Measurements from ENCODE around the gene SP110.
"Not testable (repeated sequence)": the region's sequence is repeated elsewhere in the genome, so short reads cannot be mapped to it uniquely, and the experiment has no call there.

Gene SP110

DNA sequence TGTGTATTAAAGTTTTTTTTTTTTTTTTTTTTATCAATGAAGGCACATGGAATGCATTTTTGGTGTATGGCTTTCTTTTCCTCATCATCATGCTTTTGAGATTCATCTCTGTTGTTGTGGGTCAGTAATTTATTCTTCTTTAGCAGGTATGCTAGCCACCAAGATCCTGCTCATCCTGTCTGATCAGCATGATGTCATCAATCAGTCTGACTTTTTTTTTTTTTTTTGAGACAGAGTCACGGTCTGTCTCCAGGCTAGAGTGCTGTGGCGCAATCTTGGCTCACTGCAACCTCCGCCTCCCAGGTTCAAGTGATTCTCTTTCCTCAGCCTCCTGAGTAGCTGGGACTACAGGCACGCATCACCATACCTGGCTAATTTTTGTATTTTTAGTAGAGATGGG, 3.0 kb upstream of the SP110 start:
- FAIRE-seq = not testable (repeated sequence)

DNA sequence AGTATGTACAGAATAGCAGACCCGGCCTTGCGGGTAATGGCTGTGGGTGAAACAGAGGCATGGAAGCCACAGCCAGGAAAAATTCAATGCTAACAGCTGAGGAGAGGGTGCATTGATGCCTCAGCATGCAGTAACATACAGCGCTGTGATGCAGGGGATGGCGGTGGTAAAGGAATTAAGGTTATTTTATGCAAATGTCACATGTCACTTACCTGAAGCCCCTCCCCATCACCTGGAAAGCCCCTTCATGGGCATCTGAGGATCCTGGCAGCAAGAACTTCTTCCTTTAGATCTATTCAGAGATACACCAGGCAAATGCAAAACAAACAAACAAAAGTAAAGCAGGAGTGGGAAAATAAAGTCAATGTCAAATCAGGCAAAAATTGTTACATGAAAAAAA, 1.7 kb upstream of the SP110 start:
- FAIRE-seq = no peak

DNA sequence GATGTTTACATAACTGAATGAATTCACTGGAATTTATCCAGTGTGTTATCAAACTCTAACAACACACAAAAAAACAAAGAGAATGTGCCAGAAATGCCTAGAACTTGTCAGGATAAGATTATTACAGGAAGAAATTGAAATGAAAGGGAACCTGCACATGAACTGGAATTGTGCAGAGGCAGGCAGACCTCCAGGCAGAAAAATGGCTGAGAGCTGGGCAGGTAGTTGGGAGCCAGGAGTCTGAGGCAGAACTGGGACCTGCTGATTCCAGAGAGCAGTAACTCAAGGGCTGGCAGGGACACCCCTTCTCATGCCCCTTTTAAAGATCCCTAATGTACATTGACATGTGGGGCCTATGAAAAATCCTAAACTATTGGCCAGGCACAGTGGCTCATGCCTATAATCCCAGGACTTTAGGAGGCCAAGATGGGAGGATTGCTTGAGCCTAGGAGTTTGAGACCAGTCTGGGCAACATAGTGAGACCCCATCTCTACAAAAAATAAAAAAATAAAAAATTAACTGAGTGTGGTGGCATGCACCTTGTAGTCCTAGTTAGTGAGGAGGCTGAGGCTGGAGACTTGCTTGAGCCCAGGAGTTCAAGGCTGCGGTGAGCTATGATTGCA, 674 bp upstream of the SP110 start:
- FAIRE-seq = no peak

DNA sequence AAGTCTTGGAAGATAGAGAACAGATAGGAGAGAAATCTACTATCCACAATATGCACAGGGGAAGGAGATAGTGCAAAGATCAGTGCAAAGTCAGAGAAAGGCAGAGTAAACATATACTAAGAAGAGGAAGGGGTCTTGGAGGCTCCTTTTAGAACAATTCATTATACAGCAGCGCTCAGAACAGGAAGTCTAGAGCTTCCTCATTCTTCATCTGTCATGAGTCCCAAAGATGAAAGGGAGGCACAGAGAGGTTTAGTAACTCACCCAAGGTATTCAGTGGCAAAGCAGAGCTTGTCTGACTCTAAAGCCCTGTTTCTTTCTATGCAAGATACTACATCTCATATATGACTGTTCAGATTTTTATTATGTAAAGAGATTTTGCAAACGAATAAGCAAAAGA, 1.4 kb downstream of the SP110 start:
- no peak for FAIRE-seq

DNA sequence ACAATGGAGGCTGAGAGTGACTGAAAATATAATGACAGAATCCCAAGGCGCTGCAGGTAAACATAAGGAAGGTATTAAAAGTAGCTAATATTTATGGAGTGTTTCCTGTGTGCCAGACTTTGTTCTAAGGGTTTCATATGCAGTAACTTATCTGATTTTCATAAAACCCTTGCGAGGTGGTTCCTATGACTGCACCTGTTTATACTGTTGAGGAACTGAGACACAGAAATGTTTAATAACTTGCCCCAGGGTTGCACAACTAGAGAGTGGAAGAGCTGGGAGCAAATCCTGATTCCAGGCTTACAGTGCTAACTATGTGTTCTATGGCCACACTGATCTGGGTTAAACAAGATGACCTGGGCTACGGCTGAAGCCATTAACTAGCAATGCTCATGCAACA, 2.4 kb downstream of the SP110 start:
- FAIRE-seq = no peak

DNA sequence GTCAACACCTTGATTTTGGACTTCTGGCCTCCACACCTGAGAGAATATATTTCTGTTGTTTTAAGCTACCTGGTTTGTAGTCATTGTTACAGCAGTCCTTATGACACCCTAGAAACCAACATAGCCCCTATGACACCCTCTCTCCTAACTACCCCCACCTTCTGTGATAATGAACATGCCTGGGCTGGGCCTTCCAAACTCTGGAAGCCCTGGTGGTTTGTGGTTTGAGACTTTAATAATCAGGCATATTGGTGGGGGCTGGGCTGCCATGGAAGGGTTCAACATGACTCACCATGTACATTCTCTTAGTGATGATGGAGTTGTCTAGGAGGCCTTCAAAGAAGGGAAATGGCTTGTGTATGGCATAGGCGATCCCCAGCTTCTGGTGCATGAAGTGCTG, 3.3 kb downstream of the SP110 start:
- FAIRE-seq = no peak

DNA sequence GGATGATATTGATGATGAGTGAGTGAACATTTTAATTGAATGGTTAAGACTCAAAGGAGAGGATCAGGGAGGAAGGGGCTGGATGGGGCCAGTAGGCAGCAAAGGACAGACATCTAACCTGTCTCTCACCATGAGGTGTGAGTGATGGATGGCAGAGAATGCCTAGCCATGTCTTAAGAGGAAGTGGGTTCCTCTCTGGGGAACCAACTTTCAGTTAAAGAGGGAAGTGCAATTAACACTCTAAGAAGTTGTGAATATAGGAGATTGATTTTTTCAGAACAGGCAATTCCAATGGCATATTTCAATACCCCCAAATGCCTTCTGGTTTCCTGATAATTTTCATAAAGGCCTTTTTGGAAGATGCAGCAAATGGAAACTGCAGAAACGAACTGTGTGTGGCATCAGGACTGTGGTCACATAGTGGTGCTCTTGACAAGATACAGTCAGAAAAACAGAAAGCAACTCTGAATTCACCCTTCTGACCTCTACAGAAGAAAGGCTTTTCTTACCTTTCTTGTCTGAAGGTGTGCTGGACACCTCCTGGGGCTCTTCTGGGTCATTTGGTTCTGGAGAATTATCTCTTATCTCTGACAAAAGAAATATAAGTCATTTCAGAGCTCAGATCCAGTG, 10.2 kb downstream of the SP110 start:
- FAIRE-seq = no peak

DNA sequence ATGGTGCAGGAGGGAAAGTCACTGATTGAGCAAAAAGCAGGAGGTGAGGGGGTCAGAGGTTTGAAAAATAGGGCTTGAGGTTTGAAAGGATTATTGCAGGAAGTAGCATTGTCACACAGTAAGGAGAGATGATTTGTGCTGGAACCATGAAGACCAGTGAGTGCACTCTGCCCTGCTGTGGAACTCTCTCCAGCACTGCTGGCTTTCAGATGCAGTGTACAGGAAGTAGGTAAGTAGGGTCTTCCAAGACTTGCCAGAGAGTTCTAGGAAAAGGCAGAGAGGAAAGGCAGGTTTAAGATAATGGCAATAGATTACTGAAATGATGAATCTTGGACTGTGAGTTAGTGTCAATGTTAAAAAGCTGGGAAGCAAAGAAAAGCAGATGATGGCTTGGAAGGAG, 11.2 kb downstream of the SP110 start:
- FAIRE-seq = no peak

DNA sequence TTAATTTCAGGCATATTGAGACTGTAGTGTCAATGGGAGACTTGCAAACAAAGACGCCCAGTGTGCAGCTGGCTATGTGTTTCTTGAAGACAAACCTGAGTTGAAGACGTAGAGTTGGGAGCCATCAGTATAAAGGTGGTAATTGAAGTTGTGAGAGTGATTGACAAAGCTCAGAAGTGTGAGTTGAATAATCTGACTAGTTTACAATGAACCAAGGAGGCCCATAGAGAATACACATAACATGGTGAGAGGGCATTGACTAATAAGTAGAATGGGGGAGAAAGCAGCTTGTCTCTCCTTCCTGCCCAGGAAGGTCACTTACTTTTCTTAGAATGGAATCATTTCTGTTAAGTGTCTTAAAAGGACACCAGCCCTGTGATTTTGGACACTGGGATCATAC, 14.1 kb downstream of the SP110 start:
- FAIRE-seq = no peak

DNA sequence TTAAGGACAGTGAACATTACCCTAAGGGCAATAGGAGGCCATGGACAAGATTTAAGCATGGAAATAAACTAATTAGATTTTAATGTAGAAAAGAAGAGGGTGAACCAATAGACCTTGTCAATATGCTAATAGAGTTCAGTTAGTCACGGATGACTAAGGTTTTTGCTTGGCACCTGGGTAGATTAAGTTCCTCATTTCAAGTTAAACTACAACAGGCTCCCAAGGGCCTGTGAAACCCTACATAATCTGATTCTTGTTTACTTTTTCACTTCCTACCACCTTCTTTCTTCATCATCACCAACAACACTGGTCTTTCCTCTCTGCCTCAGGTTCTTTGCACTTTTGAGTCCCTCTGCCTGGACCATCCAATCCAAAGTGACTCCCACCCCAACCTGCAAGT, 14.8 kb downstream of the SP110 start:
- no peak for FAIRE-seq

DNA sequence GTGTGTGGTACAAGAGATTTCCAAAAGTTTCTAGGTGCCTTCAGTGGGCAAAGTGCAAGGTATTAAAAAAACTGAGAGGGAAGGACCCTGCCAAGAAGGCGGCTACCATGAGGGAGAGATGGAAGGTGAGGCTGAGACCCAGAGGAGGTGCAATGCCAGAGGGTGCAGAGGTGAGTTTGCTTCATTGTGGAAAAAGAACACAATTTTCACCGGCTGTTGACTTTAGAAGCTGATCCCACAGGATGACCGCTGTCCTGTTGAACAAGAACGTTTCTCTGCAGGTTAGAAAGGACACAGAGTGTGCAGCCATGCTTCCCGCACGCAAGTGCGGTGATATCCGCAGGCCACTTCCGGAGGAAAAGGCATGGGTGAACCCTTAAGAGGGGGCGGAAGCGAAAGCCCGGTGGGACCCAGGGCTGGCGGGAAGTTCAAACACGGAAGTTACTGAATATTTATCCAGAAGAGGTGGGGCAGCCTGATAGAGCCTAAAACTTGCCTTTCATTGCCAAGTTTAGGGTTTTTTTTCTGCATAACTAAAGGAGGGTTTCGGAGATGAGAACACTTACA, 16.6 kb downstream of the SP110 start:
- FAIRE-seq = no peak

DNA sequence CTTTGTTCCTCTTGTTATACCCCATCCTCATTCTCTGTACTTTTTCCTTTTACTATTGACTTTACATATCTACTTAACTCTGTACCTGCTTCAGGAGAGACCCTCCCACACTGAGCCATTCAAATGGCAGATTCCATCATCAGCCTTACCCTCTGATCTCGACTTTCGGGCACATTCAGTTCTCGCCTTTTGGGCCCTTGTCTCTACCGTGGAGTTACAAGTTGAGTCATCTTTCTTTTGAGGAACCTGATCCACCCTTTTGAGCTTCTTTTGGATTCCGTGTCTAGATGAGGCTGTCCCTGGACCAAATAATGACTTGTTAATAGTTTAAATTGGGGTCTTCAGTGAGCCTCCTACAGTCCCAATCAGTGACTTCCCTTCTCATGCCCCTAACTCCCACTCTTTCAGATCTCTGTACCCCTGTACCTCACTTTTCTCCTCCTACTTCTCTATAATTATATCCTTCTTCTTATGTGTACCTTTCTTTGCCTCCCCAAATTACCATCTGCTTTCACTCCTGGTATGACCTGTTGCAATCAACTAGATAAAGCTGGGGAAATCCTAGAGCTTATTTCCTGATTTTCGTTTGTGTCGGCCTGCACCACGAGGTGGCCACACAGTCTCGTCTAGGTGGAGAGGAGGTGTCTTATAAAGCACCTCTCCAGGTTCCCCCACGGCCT, 17.2 kb downstream of the SP110 start:
- no peak for FAIRE-seq

DNA sequence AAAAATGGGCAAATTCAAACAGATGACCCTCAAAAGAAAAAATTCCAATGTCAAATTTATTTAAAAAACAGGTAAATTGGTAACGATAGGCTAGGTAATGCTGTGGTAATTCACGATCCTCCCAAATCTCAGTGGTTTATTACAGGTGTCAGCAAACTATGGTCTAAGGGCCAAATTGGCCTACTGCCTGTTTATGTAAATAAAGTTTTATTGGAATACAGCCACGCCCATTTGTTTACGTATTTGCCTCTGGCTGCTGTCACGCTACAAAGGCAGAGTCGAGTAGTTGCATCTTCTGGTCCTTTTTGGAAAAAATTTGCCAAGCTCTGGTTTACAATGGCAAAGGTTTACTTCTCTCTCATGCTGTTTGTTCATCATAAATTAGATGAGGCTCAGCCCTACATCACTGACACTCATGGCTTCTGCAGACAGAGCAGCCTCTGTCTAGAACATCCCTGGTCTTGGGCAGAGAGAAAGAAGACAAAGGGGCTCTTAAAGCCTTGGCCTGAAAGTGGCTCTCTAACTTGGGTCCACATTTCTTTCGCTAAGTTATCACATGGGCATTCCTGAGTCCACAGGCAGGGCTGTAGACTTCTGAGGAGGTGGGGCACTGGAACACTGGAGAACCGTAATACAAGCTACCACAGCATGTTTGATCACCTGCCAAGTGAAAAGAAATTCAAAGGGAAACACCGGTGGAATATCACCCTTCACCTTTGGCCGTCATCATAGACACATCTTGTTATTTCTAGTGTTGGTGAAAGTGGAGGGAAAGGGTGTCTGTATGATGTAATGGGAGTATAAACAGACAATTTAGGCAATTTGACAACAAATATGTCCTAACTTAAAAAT, 34.8 kb downstream of the SP110 start:
- FAIRE-seq = no peak

DNA sequence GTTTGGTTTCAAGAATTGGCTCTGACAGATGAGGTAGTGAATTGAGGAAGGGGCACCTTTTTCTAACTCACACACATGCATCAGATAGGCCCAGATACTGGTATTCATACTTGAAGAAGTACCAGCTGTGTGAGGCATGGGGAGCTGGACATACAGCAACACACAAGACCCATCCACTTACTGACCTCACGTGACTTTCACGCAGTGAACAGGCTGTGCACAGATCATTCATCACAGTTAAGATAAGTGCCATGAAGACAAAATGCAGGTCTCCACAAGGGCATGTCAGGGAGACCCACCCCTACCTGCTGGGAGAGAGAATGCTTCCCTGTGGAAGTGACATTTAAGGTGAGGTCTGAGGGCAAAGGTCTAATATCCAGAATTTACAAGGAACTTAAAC, 38.6 kb downstream of the SP110 start:
- no peak for FAIRE-seq

DNA sequence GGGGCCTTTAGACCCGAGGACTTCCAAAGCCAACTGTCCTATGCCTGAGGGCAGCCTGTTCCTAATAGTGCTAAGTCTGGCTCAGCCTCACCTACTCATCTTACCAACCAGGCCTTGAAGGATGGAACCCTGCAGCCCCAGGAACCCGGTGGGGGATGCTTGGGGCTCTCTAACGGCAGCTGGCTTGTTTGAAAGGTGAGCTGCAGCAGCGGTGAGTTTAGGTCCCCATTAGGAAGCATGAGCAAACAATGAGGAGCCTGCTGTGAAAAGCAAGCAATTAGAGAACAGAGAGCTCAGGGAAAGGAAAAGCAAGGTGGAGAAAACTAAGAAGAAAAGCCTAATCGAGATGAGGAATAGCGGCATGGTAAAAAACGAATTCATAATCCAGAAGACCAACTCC, 39.9 kb downstream of the SP110 start:
- FAIRE-seq = no peak

DNA sequence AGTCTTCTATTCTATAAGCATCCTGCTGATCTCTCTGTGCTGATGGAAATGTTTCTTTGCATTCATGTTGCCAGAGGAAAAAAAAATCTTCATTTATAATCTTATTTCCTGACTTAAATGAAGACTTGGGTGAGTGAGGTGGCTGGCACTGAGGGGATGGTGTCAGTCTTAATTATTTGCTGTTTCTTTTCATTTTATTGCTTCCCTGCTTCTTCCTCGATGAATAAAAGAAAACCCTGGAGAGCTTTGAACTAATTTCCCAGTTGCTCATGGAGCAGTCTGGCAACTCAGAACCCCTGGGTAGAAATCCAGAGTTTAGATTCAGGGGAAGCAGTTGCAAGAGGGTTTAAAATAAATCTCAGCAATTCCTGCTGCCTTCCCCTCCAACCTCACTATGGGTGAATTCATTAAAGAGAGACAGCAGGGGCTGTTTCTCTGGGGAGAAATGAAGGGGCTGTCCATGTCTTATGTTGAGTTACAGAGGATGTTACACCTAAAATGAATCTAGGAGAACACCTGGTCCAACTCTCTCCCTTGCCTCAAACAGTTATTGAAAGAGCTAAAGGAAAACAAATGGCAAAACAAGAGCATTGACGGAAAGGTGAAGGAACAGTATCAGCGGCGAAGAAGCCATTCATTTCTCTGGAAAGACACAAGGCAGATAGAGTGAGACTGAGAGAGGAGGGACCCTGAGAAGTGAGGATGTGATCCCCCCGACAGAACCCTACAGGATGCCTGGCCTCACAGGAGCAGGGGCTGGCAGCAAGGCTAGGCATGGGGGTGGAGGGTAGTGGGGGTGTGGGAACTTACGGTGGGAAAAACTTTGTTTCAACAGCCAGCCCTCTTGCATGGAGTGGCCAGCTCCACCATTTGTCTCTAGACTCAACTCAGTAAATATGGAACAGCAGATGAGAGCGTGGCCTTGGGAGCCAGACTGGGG, 41.0 kb downstream of the SP110 start:
- FAIRE-seq = no peak

DNA sequence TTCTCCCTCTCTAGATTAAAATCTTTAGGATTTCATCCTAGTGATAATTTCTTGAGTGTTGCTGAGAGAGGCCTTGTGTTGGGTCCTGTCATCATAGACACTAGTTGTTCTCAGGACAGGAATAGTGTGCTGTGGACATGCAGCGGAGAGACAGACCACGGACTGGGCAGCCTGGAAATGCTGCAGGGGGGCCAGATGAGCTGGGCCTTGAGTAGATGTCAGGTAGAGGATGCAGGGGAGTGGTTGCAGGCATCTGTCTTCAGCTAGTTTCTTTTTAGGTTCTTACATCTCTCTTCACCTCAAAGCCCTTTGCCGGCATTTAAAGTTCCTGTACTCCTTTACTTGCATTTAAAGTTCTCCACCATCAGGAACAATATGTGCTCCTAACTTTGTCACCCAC, 42.8 kb downstream of the SP110 start:
- no peak for FAIRE-seq

DNA sequence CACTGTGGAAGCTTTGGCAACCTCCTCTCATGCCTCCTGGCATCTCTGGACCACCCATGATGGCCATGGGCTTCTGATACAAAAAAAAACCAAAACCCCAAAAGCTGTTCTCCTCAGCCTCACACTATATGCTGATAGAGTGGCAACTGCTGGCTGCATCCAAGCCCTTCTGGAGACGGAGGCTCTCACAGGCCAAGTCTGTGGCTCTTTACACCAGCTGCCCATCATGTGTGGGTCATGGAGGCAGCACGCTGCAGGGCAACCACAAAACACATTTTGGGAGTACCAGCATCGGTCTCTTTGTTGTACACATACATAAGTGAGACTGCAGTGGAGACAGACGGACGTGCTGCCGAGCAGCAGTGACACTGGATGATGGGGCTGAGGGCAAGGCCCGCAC, 45.3 kb downstream of the SP110 start:
- FAIRE-seq = no peak

DNA sequence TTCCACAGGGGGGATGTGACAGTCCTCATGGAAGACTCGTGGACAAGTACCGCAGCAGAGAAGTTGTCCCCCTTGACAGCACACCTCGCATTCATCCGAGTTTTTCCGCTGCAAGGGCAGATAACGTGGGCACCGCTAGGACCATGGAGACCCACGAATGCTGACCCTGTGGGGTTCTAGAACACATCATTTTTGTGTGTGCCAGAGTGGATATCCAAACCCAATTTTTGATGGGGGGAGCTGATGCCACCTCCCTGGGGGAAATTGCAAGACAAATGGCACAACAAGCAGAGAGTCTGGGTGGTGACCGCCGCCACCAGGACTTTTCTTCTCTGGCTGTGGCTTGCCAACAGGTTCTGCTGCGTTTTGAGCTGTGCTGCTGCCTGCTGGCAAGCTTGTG, 46.9 kb downstream of the SP110 start:
- FAIRE-seq = no peak

DNA sequence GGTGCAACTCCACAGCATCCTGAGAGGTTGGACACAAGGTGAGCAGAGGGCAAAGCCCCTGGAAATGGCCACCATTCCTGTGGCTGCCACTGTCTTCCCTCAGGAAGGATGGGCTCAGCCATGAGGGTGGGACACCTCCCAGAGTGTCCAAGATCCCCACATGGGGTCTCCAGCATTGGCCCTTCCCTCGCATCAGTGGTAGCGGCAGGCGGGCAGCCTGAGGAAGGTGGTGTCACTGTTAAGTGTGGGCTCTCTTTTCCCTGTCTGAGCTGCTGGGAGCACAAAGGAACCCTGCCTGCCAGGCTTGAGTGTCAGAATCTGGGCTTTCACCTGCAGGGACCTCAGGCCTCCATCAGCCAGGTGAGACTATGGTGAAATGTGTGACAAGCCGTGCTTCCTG, 47.6 kb downstream of the SP110 start:
- no peak for FAIRE-seq

DNA sequence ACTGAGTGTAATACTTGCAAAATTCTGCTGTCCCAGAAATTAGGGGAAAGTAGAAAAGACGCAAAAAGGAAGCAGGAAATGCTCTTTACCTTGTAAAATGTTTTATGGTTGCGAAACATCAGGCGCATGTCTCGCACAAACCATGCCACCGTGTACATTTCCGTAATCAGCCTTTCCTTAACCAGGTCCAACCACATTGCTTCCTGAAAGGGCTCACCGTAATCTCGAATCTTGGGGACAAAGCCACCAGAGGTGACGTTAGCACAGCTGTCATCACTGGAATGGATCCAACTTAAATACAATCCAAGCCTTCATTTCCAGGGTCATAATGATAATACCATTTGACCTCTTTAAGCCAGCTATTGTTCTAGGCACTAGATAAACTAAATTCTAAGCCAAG, 49.3 kb downstream of the SP110 start:
- no peak for FAIRE-seq

DNA sequence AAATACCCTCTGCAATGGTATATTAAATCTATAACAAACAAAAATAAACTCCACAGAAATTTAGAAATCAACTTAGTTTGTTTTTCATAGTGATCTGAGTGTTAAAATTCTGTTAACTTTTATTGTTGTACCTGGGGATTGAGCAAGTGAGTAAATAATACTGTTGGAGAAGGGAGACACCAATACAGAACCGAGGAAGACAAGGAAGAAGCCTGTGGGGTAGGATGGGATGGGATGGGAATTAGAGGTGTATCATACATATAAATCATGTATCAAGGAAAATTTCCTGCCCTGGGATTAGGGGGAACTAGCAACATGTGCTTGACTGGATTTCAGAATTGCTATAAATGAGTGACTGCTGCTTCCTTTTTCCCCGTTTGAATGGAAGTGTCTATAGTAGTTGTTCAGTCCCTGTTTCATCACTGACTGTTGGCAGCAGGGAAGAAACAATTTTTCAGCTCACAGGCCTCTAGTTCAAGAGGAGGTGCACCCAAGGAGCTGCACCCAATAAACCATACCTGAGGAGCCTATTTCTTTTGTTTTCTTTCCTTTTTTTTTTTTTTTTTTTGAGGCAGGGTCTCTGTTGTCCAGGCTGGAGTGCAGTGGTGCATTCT, 53.1 kb downstream of the SP110 start:
- no peak for FAIRE-seq

Measured in A204.1 (cell line).